ENCODE data around the gene FIG4.
"Not testable (repeated sequence)": the region's sequence is repeated elsewhere in the genome, so short reads cannot be mapped to it uniquely, and the experiment has no call there.

FIG4 gene

DNA sequence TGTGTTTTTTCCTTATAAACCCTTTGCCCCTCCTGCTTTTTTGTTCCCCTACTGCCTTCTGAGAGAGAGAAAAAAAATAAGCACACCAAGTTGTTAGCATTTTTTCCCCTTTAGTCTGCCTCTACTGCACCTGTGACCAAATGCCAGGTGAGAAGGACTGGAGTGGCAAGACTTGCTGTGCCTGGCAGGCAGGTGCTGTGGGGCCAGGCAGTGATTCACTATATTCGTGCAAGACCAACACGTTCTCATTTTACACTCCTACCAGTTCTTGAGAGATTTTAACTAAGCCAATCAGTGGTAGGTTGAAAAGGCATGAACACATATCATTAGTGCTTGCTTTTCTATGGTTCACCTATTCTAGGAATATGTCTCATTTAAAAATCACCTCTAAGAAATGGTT lies 109.7 kb downstream of the FIG4 start:
- no peak for DNase-seq

GRCh38 chr6:109801794-109802193 lies 110.7 kb downstream of the FIG4 start:
- no peak for DNase-seq

- DNase-seq, result no peak
These were observed 112.9 kb downstream of the FIG4 start for GRCh38 chr6:109804020-109804419.

GRCh38 chr6:109807881-109808280 lies 116.8 kb downstream of the FIG4 start:
- no peak for DNase-seq

DNA sequence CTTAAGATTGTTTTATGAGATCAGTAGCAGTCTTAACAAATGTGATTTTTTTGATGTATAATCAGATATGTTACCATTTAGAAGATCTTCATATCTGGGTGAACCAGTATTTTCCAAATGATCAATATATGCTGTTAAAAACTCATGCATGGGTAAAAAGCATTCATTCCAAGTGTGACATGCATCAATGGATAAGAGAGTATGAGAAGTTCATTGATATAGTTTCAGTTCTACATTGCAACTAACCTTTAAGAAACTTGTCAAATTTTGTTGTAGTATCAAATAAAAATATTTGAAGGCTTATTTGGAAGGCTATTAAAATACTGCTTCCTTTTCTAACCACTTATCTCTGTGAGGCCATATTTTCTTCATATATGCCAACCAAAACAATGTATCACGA lies 117.7 kb downstream of the FIG4 start:
- DNase-seq, result no peak

- DNase-seq, result no peak
These were observed 124.0 kb downstream of the FIG4 start for GRCh38 chr6:109815054-109815453.

DNA sequence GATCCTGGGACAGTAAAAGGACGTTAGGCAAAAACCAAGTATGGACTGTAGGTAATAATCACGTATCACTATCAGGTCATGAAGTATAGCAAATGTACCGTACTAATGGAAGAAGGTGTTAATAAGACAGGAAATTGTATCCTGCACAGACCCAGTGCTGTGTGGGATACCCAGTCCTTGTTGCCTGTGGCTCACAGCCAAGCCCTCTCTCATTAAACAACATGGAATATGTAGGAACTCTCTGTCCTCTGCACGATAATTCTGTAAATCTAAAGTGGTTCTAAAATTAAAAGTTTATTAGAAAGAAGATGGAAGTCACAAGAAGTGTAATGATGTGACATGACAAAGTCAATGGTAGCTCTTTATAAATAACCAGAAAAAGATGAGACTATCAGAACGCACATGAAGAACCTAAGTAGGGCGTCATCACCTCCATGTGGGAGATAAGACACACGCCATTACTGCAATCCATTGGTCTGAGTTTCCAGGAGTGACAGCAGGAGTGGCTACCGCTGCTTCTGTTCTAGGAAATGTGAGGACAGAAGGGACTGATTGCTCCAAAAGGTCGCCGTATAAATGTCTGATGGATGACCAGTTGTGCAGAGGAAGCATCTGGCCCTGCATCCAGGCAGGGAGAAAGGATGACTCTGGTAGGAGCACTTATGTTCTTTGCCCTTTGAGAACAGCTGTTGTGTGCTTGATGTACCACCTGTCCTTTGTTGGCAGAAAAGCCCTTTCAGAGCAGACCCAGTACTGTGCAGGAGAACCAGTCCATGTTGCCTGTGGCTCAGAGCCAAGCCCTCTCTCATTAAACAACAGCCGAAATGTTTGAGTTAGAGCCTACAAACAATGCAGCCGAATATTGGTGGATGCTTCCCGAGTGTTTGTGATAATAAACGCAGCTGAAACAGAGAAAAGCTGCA lies 125.6 kb downstream of the FIG4 start:
- no peak for DNase-seq

DNA sequence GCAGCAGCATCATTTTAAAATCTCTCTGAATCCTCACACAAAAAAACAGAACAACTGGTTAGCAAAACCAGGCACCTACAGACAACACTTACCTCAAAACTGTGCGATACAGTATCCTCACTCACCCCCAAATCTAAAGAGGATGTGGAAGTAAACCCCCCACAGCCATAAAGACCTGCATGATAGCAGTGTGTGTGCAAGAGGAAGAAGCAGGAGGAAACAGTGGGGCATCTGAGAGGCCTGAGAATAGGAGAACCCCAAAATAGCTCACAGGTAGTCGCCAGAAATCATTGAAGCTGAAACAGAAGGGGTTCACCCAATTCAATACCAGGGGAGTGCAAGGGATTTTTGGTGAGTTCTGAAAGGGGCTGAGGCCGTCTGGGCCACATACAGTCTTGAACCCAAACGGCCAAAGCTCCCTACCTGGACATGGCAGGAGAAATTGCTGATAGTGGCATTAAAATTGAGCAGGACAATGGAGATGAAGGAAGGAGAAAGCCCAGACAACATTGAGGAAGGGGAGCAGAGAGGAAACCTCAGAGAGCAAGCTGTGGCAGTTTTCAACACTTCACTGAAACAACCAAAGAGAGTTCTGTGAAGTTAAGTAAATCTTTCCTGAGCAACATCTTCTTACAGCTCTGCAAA lies 129.7 kb downstream of the FIG4 start:
- no peak for DNase-seq

GRCh38 chr6:109821428-109821827 lies 130.3 kb downstream of the FIG4 start:
- DNase-seq, result no peak

DNA sequence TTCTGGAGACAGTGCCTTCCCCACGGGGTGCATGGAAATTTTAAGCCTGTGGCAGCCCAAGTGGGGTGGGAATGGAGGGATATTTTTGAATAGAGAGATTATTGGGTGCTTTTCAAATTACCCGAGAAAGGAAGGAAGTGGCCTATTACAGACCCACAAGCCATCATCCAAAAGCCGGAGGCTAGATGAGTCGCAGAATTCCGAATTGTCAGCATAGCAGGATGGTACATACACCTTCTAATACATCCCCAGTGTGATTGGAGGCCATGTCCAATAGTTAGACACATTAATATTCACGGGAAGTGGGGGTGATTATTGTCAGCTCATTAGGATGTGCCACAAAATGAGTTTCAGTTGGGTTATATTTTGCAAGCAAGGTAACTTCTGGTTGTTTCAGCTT lies 133.0 kb downstream of the FIG4 start:
- DNase-seq, result no peak

GRCh38 chr6:109826551-109826950 lies 135.5 kb downstream of the FIG4 start:
- no peak for DNase-seq

DNA sequence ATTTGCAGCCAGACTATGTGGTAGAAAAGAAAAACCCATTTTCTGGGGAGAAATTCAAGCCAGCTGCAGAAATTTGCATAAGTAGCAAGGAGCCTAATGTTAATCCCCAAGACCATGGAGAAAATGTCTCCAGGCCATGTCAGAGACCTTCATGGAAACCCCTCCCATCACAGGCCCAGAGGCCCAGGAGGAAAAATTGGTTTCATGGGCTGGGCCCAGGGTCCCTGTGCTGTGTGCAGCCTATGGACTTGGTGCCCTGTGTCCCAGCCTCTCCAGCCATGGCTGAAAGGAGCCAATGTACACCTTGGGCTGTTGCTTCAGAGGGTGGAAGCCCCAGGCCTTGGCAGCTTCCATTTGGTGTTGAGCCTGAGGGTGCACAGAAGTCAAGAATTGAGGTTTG lies 140.3 kb downstream of the FIG4 start:
- DNase-seq, result not testable (repeated sequence)

DNA sequence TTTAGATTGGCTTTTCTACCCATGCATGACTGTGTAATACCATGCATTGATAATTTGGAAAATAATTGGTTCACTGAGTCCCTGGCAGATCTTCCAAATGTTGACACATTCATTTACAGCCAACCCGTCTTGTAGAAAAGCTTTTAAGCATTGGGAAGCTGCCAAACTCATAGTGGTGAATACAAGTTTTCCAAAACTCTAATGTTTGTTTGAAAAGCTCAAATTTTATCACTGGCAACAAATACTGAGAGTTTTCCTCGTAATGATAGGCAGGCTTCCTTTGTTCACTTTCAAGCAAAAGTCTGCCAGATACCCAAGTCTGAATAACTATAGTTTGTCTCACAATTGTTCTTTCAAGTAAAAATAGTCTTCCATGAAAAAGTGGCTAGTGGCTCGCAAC lies 143.0 kb downstream of the FIG4 start:
- no peak for DNase-seq

- no peak for DNase-seq
These were observed 143.7 kb downstream of the FIG4 start for GRCh38 chr6:109834595-109835437.

DNA sequence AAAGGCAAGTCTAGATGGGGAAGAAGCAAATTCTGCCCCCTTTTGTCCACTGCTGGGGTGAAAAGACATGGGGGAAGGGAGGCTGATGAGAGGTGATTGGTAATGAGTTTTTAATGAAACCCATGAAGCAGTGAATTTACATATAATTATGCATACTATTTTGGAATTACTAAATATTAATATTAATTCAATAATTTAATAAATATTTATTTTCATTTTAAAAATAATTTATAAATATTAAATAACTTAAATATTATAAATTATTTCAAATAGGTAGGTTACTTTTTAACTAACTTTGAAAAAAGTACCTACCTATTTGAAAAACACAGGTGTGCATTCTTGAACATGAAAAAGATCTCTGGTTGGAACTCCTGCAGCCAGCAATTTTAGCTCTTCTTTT lies 148.9 kb downstream of the FIG4 start:
- DNase-seq, result no peak

GRCh38 chr6:109840796-109841195 lies 149.7 kb downstream of the FIG4 start:
- DNase-seq, result no peak

DNA sequence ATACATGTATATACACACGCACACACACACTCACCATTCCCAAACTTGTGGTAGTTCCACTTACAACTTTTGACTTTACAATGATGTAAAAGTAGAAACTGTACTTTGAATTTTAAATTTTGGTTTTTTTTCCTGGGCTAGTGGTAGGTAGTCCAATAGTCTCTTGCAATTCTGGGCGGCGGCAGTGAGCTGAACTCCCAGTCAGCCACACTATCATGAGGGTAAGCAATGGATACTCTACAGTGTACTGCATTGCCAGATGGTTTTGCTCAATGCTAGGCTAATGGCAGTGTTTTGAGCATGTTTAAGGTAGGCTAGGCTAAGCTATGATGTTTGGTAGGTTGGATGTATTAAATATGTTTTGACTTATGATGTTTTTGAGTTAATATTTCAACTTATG lies 150.8 kb downstream of the FIG4 start:
- no peak for DNase-seq

- DNase-seq, result no peak
These were observed 161.6 kb downstream of the FIG4 start for GRCh38 chr6:109852713-109853112.

DNA sequence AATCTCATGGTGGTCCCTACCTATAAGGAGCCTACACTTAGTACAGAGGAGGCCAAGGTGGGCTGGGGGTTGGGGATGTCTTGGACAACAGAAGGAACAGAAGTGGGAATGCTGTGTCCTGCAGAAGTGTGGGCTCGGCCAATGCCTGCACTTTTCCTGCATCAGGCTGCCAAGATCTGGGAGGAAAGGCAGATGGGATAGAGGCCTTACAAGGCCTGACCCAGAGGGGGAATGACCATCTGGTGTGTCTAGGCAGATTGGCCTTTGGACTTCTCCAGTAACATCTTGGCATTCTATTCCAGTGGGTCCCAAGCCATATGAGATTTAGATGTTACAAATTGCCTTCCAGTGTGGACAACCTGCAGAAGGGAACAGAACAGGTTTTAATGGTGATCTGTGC lies 162.3 kb downstream of the FIG4 start:
- DNase-seq, result no peak

DNA sequence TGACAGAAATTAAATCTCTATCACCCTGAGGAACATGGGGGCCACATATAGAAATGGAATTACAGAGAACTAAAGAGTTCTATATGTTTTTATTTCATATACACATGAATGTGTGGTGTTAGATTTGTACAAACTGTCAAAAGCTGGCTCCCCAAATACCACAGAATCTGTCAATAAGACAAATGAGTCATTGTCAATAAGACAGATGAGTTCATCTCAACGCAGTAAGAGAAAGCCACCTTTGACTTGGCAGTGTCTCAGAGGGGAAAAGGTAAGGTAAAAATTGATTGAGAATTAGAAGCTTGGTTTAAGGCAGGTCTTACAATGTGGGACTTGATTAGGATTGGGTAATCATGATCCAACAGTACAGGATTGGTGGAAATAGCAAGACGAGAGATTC lies 162.9 kb downstream of the FIG4 start:
- no peak for DNase-seq

DNA sequence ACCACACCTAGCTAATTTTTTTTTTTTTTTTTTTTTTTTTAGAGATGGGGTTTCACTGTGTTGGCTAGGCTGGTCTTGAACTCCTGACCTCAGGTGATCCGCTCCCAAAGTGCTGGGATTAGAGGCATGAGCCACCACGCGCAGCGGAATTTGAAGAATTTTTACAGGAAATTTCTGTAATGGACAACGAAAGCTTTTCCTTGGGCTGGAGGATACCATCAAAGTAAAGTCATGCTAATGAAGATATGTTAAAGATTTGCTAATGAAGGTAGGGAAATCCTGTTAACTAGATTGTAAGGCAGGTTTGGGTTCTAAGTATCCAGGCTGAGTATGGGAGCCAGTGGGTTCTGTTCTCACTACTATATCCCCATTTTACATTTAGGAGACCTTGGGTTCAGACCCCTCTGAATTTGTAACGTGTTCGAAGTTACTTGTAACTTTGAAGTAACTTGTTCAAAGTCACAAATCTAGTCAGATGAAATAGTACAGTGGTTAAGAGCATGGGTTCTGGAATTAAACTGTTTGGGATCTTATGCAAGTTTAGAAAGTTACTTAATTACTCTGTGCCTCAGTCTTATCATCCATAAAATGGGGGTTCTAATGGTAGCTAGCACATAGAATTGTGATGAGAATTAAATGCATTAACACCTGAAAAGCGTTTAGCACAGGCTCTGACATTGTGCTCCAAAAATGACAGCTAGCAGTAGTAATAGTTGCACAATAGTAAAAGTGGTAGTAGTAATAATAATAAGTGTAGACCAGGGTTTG lies 163.6 kb downstream of the FIG4 start:
- no peak for DNase-seq

GRCh38 chr6:109855476-109856040 lies 164.5 kb downstream of the FIG4 start:
- DNase-seq, result not testable (repeated sequence)

Measured in activated naive CD4-positive, alpha-beta T cell (primary cell).